ENCODE measurements around the gene CD22.

CD22 gene

DNA sequence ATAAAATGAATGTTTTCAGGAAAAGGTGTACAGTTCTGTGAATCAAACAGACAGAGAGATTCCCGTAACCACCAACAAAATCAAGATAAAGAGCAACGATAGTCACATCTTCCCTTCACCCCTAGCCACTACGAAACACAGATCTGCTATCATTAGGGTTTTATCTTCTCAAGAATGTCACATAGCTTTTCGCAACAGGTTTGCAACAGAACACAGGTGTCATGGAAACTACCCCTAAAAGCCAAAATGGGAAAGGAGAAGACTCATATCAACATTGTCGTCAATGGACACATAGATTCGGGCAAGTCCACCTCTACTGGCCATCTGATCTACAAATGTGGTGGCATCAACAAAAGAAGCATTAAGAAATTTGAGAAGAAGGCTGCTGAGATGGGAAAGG, 52.9 kb downstream of the CD22 start:
- Histone ChIP-seq H3K27ac (no peak overlapping the region), H3K9me3 (ENCODE audit: low read depth, low read length) (peaks cover 3% of the 10 kb centered on the region; the same call in 1 of the 2 replicates), H3K36me3 (ENCODE audit: insufficient read depth, low read length) (no peaks in the 10 kb centered on the region), H3K9ac (ENCODE audit: insufficient read length) (no peak overlapping the region), H3K4me3 (no peak overlapping the region)
- DNase-seq (ENCODE audit: low read depth, low spot score), result no peak
- TF ChIP-seq FOXP2 (optimal IDR thresholded peaks at IDR 0.05; ENCODE audit: control extremely low read depth, extremely low read length, insufficient read depth), result no peak
- TF ChIP-seq POLR2AphosphoS5 (IDR thresholded peaks at IDR 0.05; ENCODE audit: borderline replicate concordance, low read depth, low read length), result no peak
- no peak for TF ChIP-seq EZH2 (IDR thresholded peaks at IDR 0.05)

DNA sequence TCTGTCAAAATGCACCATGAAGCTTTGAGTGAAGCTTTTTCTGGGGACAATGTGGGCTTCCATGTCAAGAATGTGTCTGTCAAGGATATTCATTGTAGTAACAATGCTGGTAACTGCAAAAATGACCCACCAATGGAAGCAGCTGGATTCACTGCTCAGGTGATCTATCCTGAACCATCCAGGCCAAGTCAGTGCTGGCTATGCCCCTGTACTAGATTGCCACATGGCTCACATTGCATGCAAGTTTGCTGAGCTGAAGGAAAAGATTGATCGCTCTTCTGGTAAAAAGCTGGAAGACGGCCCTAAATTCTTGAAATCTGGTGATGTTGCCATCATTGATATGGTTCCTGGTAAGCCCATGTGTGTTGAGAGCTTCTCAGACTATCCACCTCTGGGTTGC, 54.5 kb downstream of the CD22 start:
- H3K9me3 ChIP-seq (ENCODE audit: low read depth, low read length), result peaks cover 4% of the 10 kb centered on the region; the same call in 1 of the 2 replicates
- H3K36me3 ChIP-seq (ENCODE audit: insufficient read depth, low read length), result no peaks in the 10 kb centered on the region
- no peak overlapping the region for H3K9ac ChIP-seq (ENCODE audit: insufficient read length)
- H3K27ac ChIP-seq, result no peak overlapping the region
- no peak for TF ChIP-seq POLR2AphosphoS5 (IDR thresholded peaks at IDR 0.05; ENCODE audit: borderline replicate concordance, low read depth, low read length)
- no peak for TF ChIP-seq FOXP2 (optimal IDR thresholded peaks at IDR 0.05; ENCODE audit: control extremely low read depth, extremely low read length, insufficient read depth)
- no peak for TF ChIP-seq EZH2 (IDR thresholded peaks at IDR 0.05)
- no peak for DNase-seq (ENCODE audit: low read depth, low spot score)
- no peak overlapping the region for H3K4me3 ChIP-seq

DNA sequence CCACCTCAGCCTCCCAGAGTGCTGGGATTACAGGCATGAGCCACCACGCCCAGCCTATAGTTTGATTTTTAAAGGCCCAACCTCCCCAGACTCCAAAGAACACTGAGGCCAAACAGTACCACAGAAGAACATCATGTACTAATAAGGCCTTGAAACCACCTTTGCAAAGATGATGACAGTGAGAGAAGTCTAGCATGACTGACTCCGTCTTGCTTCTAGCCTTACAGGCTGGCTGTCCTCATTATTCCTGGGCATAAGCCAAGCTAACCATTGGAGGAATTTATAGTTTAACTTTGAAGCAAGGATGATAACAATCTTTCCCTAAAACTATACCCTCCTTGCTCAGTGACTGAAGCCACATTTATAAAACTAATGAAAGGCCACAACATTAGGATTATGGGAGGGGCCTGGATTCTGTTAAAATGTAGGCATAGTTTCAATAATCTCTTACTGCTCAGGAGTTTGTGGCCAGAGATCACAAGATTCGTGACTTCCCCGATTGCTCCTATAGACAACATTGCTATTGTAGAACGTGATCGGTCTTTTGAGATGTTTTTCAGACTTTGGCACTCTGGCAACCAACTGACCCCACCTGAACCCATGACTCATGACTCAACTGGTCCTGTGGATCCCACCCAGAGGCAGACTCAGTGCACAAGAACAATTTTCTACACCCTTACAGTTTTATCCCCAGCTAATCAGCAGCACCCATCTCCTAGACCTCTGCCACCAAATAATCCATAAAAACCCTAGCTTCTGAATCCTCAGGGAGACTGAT, 59.5 kb downstream of the CD22 start:
- no peak overlapping the region for H3K27ac ChIP-seq
- DNase-seq (ENCODE audit: low read depth, low spot score), result no peak
- H3K36me3 ChIP-seq (ENCODE audit: insufficient read depth, low read length), result no peaks in the 10 kb centered on the region
- peaks cover 4% of the 10 kb centered on the region; the same call in 1 of the 2 replicates for H3K9me3 ChIP-seq (ENCODE audit: low read depth, low read length)
- H3K9ac ChIP-seq (ENCODE audit: insufficient read length), result no peak overlapping the region
- TF ChIP-seq POLR2AphosphoS5 (IDR thresholded peaks at IDR 0.05; ENCODE audit: borderline replicate concordance, low read depth, low read length), result no peak
- TF ChIP-seq FOXP2 (optimal IDR thresholded peaks at IDR 0.05; ENCODE audit: control extremely low read depth, extremely low read length, insufficient read depth), result no peak
- TF ChIP-seq EZH2 (IDR thresholded peaks at IDR 0.05), result no peak
- no peak overlapping the region for H3K4me3 ChIP-seq

DNA sequence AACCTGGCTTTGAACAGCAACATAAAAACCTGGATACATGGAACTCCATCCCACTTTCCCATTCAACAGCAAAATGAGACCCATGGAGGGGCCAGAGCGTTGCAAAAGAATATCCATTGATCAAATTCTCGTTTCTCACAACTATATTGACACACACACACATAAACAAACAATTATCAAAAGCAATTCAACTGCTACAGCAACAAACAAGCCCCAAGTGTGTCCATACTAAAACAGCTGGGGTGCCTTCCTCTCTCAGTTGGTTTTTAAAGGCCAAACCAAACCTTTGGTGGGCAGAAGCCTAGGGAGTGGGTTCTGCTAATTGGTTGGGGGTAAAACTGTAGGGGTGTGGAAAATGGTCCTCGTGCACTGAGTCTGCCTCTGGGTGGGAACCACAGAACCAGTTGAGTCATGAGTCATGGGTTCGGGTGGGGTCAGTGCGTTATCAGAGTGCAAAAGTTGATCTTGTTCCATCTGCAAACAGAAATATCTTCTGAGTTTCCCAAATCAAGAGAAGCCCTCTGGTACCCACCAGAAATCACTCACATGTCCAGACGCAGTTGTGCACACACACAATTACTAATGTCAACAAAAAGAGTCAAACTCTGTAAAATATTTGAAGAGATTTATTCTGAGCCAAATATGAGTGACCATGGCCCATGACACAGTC, 60.3 kb downstream of the CD22 start:
- H3K4me3 ChIP-seq, result no peak overlapping the region
- peaks cover 4% of the 10 kb centered on the region; the same call in 1 of the 2 replicates for H3K9me3 ChIP-seq (ENCODE audit: low read depth, low read length)
- TF ChIP-seq POLR2AphosphoS5 (IDR thresholded peaks at IDR 0.05; ENCODE audit: borderline replicate concordance, low read depth, low read length), result no peak
- TF ChIP-seq EZH2 (IDR thresholded peaks at IDR 0.05), result no peak
- TF ChIP-seq FOXP2 (optimal IDR thresholded peaks at IDR 0.05; ENCODE audit: control extremely low read depth, extremely low read length, insufficient read depth), result no peak
- no peak overlapping the region for H3K9ac ChIP-seq (ENCODE audit: insufficient read length)
- no peak overlapping the region for H3K27ac ChIP-seq
- DNase-seq (ENCODE audit: low read depth, low spot score), result no peak
- no peaks in the 10 kb centered on the region for H3K36me3 ChIP-seq (ENCODE audit: insufficient read depth, low read length)

DNA sequence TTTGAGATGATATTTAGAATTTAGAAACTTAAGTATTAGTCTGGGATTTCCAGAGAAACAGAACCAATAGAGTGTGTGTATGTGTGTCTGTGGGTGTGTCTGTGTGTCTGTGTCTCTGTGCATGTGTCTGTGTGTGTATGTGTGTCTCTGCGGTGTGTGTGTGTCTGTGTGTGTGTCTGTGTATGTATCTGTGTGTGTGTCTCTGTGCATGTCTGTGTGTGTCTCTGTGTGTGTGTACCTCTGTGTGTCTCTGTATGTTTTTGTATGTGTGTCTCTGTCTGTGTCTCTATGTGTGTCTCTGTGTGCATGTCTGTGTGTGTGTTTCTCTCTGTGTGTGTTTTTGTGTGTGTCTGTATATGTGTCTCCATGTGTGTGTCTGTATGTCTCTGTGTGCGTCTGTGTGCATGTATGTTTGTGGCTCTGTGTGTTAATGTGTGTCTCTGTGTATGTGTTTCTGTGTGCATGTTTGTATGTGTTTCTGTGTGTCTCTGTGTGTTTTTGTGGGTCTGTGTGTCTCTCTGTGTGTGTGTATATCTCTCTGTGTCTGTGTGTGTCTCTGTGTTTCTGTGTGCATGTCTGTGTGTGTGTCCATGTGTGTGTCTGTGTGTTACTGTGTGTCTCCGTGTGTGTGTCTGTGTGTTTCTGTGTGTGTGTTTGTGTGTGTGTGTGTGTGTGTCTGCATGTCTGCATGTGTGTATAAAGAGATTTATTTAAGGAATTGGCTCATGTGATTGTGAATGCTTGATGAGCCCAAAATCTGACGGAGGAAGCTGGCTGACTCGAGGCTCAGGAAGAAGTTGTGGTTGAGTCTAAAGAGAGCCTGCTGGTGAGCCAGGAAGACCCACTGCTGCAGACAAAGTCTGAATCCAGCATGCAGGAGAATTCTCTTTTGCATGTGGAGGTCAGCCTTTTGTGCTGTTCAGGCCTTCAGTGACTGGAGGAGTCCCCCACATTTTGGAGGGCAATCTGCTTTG, 64.0 kb downstream of the CD22 start:
- TF ChIP-seq EZH2 (IDR thresholded peaks at IDR 0.05) (no peak), FOXP2 (optimal IDR thresholded peaks at IDR 0.05; ENCODE audit: control extremely low read depth, extremely low read length, insufficient read depth) (no peak), POLR2AphosphoS5 (IDR thresholded peaks at IDR 0.05; ENCODE audit: borderline replicate concordance, low read depth, low read length) (no peak)
- H3K9ac ChIP-seq (ENCODE audit: insufficient read length), result no peak overlapping the region
- H3K27ac ChIP-seq, result no peak overlapping the region
- no peak overlapping the region for H3K4me3 ChIP-seq
- no peak for DNase-seq (ENCODE audit: low read depth, low spot score)
- H3K36me3 ChIP-seq (ENCODE audit: insufficient read depth, low read length), result no peaks in the 10 kb centered on the region
- no peaks in the 10 kb centered on the region for H3K9me3 ChIP-seq (ENCODE audit: low read depth, low read length)

DNA sequence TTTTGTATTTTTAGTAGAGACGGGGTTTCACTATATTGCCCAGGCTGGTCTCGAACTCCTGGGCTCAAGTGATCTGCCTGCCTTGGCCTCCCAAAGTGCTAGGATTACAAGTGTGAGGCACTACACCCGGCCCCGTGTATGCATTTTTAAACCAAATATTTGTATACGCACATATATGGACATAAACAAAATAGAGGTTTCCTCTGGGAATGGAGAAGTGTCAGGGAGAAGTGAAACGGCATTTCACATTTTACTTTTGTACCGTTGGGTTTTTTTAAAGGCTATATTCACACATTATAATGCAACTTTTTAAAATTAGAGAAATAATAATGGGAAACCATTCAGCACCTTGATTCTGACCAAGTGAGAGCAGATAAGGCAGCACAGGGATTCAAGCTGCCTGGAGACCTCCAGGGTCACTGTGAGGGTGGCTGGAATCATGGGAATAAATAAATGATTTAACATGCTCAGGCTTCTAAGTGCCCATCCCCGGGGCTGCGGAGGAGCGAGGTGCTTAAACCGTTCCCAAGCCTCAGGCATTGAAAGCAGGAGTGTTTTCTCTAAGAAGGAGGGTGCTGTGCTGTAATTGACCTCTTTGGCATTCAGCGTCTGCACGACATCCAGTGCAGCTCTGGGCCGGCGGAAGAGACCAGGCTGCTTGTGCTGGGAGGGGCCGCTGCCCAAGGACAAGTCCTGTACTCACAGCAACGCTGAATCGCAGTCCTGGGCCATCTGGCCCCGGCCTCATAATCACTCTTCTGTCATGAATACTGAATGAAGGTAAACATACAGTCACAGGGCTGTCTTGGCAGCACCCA, 66.6 kb downstream of the CD22 start:
- no peak overlapping the region for H3K27ac ChIP-seq
- no peak for DNase-seq (ENCODE audit: low read depth, low spot score)
- no peaks in the 10 kb centered on the region for H3K9me3 ChIP-seq (ENCODE audit: low read depth, low read length)
- H3K4me3 ChIP-seq, result no peak overlapping the region
- no peak overlapping the region for H3K9ac ChIP-seq (ENCODE audit: insufficient read length)
- no peaks in the 10 kb centered on the region for H3K36me3 ChIP-seq (ENCODE audit: insufficient read depth, low read length)
- TF ChIP-seq FOXP2 (optimal IDR thresholded peaks at IDR 0.05; ENCODE audit: control extremely low read depth, extremely low read length, insufficient read depth), result no peak
- TF ChIP-seq POLR2AphosphoS5 (IDR thresholded peaks at IDR 0.05; ENCODE audit: borderline replicate concordance, low read depth, low read length), result no peak
- no peak for TF ChIP-seq EZH2 (IDR thresholded peaks at IDR 0.05)

DNA sequence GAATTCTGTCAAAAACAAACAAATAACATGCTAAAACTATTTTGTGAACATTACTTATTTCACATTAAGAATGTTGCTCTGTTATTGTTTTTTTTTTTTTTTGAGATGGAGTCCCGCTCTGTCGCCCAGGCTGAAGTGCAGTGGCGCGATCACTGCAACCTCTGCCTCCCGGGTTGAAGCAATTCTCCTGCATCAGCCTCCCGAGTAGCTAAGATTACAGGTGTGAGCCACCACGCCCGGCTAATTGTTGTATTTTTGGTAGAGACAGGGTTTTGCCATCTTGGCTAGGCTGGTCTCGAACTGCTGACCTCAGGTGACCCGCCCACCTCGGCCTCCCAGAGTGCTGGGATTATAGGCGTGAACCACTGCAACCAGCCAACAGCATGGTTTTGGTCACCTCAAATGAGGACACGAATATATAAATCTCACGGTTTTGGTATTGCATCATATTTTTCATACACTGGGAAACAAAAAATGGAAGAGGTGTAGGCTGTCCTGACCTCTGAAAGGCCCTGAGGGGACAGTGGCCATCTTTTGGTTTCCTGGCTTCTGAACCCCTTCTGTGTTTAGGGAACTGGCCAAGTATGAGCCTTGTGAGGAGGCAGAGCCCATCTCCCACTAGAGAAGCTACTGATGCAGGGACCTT, 67.4 kb downstream of the CD22 start:
- Histone ChIP-seq H3K27ac (no peak overlapping the region), H3K9ac (ENCODE audit: insufficient read length) (no peak overlapping the region), H3K9me3 (ENCODE audit: low read depth, low read length) (no peaks in the 10 kb centered on the region), H3K4me3 (no peak overlapping the region), H3K36me3 (ENCODE audit: insufficient read depth, low read length) (no peaks in the 10 kb centered on the region)
- no peak for DNase-seq (ENCODE audit: low read depth, low spot score)
- TF ChIP-seq FOXP2 (optimal IDR thresholded peaks at IDR 0.05; ENCODE audit: control extremely low read depth, extremely low read length, insufficient read depth) (no peak), POLR2AphosphoS5 (IDR thresholded peaks at IDR 0.05; ENCODE audit: borderline replicate concordance, low read depth, low read length) (no peak), EZH2 (IDR thresholded peaks at IDR 0.05) (no peak)

All from SK-N-MC (cell line).